Measurements from ENCODE around the gene UGGT2.
"Not testable (repeated sequence)": the region's sequence is repeated elsewhere in the genome, so short reads cannot be mapped to it uniquely, and the experiment has no call there.

Gene UGGT2

DNA sequence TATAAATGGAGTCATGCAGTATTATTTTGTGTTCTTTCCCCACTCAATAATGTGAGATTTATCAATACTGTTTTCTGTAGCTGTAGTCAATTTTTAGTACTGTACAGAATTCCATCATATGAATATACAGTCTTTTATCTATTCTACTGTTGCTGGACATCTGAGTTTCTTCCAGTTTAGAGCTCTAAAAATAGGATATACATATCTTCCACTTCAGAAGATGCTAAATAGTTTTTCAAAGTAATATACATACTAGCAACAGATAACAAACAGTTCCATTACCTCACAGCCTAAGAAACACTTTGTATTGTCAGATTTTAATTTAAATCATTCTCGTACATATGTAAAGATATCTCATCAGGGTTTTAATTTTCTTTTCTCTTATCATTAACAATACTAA is 149.6 kb downstream of the UGGT2 start:
- no peak for DNase-seq (ENCODE audit: low read depth, low spot score)

DNA sequence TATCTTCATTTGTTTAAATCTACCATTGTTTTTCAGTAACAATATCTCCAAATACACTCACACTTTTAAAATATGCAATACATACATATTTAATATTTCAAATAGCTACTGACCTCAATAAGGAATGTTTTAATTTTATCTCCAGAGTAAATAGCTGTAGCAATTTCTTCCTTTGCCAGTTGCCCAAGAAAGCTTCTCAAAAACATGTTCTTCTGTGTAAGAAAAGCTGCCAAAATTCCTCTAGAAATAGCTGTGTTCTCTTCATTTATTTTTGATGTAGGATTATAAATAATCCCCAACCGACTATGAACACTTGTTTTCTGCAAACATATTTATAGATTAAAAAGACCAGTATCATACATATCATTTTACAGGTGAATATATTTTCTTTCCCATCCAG is 150.5 kb downstream of the UGGT2 start:
- no peak for DNase-seq (ENCODE audit: low read depth, low spot score)

DNA sequence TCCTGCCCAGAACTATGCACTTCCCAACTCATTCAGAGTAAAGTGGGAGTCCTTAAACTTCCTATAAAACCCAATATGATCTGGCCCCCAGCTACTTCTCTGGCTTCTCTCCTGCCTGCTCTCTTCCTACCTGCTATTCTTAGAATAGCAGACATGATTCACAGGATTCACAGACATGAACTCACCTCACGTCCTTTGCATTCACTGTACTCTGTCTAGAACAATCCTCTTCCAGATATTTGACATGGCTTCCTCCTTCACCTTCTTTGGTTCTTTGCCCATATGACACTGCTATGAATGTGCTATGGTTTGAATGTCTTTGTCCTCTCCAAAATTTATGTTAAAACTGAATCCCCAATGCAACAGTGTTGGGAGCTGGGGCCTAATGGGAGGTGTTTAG is 154.9 kb downstream of the UGGT2 start:
- DNase-seq (ENCODE audit: low read depth, low spot score) = no peak

DNA sequence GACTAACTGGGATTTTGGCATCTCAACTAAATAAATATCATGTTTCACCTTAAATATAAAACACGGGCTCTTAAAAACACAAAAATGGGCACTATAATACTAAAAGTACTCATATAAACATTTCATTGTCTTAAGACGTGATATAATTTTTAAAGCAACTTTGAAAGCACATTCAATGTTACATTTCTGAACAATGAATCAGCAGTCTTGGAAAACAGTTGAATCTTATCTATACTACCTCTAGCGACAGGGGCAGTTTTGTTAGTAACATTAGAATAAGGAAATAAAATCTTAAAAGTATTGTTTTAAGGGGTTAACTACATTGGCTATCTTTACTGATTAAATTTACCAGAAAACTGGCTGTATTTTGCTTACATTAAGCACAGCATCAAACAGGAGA is 156.9 kb downstream of the UGGT2 start:
- peak; percentile 2 for DNase-seq (ENCODE audit: low read depth, low spot score)

DNA sequence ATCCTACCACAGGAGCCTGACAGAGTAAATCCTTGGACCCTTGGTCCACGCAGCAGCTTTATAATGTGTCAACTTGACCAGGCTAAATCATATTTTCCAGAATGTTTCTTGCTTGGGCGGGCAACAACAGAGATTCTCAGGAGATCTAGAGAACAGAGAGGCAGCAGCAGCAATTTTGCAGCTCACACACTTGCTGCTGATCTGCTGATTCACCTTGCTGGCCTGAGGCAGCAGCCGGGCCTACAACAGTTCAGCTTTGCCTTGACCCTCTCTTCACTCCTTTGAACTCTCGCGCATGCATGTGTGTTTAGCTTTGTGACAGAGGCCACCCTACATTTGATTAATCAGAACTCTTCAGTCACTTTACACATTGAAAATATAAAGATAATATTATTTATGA is 159.3 kb downstream of the UGGT2 start:
- no peak for DNase-seq (ENCODE audit: low read depth, low spot score)

DNA sequence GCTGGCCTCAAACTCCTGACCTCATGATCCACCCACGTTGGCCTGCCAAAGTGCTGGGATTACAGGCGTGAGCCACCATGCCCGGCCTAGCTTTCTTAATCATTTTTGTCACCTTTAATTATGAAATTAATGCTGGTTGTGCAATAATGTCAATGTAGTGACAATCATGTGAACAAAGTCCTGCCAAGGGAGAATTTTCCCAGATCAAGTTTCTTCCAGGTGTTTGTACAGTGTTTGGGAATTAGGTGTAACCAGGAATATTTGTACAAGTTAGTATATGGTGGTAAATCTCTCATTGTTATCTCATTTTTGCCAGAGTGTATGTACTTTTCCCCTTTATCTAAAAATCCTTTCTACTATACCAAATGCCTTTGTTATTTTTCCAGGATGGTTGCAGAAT is 171.1 kb downstream of the UGGT2 start:
- DNase-seq (ENCODE audit: low read depth, low spot score) = no peak

DNA sequence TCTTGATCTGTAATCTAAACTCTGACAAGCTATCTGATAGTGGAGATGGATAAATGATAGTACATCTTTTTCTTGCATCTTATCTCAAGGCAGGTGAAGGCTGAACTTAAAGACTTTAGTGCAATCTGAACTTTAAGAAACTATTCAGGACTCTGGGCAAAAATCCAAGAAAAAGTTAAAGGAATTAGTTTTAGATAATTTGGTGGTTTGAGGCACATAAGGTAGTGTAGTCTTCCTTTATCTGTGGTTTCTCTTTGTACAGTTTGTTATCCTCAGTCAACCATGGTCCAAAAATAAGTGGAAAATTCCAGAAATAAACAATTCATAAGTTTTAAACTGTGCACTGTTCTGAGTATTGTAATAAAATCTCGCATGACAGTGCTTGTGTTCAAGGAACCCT is 172.9 kb downstream of the UGGT2 start:
- DNase-seq (ENCODE audit: low read depth, low spot score) = no peak

DNA sequence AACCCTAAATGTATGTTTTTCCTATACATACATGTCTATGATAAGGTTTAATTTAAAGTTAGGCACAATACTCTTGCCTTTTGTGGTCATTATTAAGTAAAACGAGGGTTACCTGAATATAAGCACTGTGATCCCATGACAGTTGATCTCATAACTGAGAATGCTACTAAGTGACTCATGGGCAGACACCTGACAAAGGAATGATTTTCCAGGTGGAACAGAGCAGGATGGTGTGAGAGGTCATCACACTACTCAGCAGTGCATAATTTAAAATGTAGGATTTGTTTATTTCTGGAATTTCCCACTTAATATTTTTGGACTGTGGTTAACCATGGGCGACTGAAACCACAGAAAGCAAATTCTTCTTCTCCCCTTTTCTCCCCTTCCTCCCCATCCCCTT is 178.9 kb downstream of the UGGT2 start:
- no peak for DNase-seq (ENCODE audit: low read depth, low spot score)

DNA sequence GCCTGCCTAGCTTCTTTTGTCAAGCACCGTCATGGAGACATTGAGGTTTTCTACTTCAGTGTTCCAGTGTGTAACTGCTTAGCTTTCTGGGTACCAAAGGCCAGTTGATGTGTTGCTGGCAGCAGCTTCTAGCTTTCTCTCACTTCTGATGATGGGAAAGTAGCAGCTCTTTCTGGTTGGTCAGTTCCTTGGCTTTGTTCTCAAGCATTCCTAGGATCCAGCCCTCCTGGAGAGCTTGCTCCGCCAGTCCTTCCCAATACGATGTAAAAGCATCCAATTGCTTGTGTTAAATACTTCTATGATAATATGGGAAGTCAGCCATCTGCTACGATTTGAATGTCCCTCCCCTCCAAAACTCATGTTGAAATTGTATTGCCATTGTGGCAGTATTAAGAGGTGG is 182.8 kb downstream of the UGGT2 start:
- no peak for DNase-seq (ENCODE audit: low read depth, low spot score)

DNA sequence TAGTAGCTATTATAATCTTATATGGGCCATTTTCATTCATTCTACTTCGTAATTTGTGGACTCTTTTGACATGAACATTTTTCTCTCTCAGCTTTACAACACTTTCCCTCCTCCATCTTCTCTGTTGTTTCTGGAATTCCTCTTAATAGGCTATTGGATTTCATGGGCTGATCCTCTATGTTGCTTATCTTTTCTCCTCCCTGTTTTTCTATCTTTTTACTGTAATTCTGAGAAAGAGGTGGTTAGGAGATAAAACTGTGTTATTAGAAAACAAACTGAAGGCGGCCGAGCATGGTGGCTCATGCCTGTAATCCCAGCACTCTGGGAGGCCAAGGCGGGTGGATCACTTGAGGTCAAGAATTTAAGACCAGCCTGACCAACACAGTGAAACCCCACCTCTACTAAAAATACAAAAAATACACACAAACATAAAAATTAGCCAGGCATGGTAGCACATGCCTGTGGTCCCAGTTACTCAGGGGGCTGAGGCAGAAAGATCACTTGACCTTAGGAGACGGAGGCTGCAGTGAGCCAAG is 188.1 kb downstream of the UGGT2 start:
- no peak for DNase-seq (ENCODE audit: low read depth, low spot score)

DNA sequence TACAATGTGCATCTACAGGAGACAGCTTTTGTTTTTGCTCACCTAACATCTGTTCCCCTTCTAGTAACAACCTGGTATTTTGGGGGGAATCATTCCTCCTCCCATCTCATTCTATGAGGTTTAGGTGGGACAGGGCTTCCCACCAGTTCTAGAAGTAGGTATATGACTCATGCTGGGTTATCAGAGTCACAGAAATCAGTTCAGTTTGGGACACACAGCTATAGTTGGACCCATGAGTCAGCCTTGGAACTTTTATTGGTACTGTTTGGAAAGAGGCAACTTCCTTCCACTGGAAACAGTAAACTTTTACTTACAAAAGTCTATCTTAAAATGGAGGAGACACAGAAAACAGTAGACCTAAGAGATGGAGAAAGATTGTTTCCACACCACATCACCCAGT is 190.8 kb downstream of the UGGT2 start:
- no peak for DNase-seq (ENCODE audit: low read depth, low spot score)

DNA sequence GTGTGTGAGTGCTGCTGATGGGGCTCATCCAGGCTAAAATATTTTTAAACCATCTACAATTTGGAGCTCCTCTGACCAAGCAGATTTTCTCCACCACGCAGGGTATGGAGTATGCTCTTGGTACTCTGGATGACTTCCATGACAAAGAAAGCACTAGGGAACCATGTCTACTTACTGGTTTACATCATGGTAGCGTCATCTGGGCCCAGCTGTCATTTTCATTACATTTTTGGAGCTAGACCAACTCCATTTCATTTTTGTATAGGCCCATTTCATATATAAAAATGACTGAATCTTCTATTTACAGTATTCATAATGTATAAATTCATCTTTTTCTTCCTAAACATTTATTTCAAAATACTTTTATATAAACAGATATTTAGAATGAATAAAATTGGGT is 191.9 kb downstream of the UGGT2 start:
- no peak for DNase-seq (ENCODE audit: low read depth, low spot score)

DNA sequence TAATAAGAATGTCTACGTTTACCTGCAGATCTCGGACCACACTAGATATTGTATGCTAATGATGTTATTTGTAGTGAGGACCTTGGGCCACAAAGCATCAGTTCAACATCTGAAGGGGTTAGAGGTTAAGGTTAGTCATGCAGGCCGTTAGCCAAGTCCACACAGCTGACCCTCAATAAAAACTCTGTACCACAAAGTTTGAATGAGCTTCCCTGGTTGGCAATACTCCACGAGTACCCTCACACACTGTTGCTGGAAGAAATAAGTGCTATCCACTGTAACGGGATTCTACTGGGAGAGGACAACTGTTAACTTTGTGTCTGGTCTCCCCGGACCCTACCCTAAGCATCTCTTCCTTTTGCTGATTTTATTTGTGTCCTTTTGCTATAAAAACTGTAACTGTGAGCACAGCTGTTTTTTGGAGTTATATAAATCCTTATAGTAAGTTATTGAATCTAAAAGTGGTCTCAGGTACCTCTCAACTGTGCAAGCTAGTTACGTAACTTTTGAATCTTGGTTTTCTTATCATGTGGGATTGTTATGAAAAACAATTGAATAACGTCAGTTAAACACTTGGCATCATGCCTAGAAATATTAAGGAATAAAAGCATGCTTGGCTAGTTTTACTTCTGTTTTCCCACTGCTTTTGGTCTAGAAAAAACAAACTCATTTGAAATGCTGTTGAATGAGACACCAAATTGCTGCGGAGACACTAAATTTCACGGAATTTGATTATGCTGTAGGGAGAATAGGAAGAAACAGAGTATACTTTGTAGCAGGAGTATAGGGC is 194.7 kb downstream of the UGGT2 start:
- DNase-seq (ENCODE audit: low read depth, low spot score) = peak; percentile 50

DNA sequence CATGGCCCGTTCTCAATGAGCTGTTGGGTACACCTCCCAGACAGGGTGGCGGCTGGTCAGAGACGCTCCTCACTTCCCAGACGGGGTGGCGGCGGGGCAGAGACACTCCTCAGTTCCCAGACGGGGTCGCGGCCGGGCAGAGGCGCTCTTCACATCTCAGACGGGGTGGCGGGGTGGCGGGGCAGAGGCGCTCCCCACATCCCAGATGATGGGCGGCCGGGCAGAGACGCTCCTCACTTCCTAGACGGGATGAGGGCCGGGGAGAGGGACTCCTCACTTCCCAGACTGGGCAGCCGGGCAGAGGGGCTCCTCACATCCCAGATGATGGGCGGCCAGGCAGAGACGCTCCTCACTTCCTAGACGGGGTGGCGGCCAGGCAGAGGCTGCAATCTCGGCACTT is 207.5 kb downstream of the UGGT2 start:
- not testable (repeated sequence) for DNase-seq (ENCODE audit: low read depth, low spot score)

DNA sequence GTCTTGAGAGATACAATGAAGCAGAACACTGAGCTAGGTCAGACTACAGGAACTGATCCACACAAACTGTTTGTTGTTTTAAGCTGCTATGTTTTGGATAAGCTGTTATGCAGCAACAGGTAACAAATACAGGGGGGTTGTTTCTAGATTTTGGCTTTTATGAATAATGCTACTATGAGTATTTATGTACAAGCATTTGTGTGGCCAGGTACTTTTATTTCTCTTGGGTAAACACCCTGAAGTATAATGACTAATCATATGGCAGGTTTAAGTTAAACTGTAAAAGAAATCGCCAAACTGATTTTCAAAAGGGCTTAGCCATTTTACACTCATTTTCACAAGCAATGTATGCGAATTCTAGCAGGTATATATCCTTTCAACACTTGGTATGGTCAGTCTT is 210.3 kb downstream of the UGGT2 start:
- DNase-seq (ENCODE audit: low read depth, low spot score) = no peak

DNA sequence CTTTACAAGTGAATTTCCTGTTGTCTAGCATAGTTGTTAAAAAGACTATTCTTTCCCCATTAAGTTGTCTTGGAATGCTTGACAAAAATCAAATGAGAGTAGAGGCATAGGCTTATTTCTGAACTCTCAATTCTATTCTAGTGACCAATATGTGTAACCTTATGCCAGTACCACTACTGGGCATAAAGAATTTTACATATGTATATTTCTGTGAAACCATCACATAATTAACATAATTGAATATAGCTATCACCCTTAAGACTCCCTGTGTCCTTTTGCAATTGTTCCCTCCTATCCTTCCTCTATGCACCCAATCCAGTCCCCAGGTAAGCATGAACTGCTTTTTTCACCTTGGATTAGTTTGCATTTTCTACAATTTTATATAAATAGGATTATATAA is 211.3 kb downstream of the UGGT2 start:
- DNase-seq (ENCODE audit: low read depth, low spot score) = no peak

DNA sequence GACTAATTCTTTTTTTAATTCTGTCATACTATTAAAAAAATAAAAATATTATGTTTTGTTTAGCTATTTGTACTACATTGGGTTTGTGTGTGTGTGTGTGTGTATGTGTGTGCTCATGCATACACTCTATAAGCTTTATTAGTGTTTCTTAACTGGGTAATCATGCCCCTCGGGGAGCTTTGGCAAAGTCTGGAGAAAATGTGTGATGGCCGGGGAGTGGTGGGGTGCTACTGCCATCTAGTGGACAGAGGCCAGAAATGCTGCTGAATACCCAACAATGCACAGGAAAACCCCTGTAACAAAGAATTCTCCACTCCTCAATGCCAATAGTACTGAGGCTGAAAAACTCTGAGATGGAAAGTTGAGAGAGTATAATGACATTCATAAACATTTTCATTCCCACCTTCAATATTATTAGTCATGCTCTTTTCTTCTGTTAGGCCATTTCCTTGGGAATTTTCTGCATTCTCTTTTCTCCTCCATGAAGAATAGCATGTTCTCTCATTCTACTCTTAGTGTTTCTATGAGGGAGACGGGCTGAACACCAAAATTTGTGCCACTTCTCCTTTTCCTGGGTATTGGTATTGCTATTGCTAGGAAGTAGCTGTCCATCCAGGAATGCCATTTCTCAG is 219.0 kb downstream of the UGGT2 start:
- peak; percentile 54 for DNase-seq (ENCODE audit: low read depth, low spot score)

DNA sequence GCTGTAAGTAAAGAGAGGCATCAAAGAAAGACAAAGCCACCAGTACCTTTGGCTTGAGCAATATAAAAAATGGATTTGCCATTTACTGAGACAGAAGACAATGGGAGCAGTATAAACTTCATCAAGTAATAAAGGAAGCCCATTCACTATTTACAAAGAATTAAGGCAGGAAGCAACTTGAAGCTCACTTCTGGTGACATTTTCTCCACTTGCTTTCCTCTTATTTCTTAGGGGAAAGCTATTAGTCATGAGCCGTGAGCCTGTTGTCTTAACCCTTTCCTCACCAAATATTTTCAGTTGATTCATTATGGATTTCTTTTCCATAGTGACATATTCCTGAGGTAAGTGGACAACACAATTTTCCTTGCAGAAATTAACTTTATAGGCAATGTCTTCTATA is 219.5 kb downstream of the UGGT2 start:
- no peak for DNase-seq (ENCODE audit: low read depth, low spot score)

DNA sequence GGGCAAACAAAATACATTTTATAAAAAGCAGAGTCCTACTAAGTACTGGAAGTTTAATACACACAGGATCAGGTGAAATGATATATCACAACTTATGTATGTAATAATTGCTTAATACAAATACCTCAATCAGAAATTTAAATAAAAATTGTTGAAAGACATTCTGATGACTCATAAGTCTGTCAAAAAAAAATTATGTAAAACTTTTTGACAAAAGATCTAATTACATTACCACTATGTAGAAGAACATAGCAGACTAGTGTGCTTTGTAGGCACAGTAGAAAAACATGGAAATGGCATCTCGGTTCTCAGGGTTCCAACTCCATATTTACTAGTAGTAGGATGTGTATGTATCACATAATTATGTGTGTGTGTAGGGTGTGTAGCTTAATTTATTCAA is 220.1 kb downstream of the UGGT2 start:
- DNase-seq (ENCODE audit: low read depth, low spot score) = no peak

DNA sequence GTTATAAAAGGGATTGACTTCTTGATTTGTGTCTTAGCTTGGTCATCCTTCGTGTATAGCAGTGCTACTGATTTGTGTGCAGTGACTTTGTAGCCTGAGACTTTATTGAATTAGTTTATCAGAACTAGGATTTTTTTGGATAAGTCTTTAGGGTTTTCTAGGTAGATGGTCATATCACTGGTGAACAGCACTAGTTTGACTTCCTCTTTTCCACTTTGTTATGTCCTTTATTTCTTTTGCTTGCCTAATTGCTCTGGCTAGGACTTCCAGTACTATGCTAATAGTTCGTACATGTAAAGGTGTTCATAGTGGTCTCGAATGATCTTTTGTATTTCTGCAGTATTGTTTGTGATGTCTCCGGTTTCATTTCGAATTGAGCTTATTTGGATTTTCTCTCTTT is 230.9 kb downstream of the UGGT2 start:
- no peak for DNase-seq (ENCODE audit: low read depth, low spot score)

DNA sequence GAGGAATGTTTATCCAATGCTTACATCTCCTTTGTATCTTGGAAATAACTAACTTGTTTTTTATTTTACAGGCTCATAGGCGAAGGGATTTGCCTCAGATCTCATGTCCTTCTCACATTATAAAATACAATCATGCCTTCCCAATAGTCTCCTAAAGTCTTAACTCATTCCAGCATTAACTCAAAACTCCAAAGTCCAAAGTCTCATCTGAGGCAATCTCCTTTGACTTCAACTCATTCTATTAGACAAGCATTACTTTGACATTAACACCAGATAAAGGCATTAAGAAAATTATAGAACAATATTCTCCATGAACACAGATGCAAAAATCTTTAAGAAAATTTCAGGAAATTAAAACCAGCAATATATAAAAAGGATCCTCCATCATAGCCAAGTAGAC is 238.7 kb downstream of the UGGT2 start:
- no peak for DNase-seq (ENCODE audit: low read depth, low spot score)

DNA sequence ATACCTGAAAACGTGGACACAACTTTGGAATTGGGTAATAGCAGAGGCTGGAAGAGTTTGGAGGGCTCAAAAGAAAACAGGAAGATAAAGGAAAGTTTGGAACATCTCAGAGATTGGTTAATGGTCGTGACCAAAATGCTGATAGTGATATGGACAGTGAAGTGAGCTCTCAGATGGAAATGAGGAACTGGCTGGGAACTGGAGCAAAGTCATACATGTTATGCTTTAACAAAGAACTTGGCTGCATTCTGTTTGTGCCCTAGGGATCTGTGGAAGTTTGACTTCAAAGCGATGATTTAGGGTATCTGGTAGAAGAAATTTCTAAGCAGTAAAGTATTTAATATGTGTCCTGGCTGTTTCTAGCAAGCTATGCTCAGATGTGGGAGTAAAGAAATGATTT is 240.1 kb downstream of the UGGT2 start:
- no peak for DNase-seq (ENCODE audit: low read depth, low spot score)

DNA sequence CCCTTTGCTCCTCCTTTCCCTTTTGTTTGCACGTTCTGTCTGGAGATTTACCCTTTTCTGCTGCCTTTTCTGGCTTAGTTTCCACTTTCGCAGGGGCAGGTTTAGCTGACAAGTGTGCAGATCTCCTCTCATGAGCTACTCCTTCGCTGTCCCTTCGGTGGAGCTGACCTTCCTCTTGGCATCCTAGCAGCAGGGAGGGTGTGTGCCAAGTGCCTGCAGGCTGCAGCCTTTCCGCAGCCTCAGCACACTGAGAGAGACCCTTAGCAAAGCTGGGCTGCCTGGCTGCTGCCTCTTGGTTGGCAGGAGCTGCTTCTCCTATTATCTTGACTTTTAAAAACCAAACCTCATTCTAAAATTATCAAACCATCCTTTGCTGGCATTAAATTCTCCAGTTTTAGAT is 243.8 kb downstream of the UGGT2 start:
- DNase-seq (ENCODE audit: low read depth, low spot score) = no peak

All from smooth muscle cell of the brain vasculature (primary cell).